PC-3 (cell line): ENCODE data around the gene LRP5. TPM values are rescaled to one million over a fixed set of nuclear protein-coding genes. Genes with fewer than 3 reads are reported as not detected.

Experiments used
- ATAC-seq: fragments of 200-7000 bp; cut with Tn5 transposase; 2 replicates; pipeline ENCODE4 v1.9.1; 2020; ENCODE audit warnings: mild to moderate bottlenecking, moderate library complexity
- BruUV-seq: library from RNA; stranded (reverse); fragments of 400-500 nt; replicated peaks from 2 replicates; lab custom pipeline; 2021; lab: Mats Ljungman, UMichigan
- CTCF ChIA-PET: fragments of 300-600 bp; sonication (Branson Sonifier 250); formaldehyde crosslinking; loops from one replicate; lab custom pipeline; 2022; ENCODE audit warnings: antibody characterized with exemption; lab: Charles Lee
- POLR2A ChIA-PET: fragments of 300-600 bp; sonication (Branson Sonifier 250); formaldehyde crosslinking; loops from one replicate; lab custom pipeline; 2022; ENCODE audit warnings: antibody characterized with exemption; ENCODE audit not compliant: unreplicated experiment; lab: Charles Lee
- DNase-seq: peaks from one replicate; pipeline ENCODE4 v3.0.0-alpha.2; 2015
- H2AFZ ChIP-seq: fragments of 300-600 bp; sonication (generic); 2 replicates; pipeline ENCODE4 v1.6.0; 2016; ENCODE audit warnings: antibody characterized with exemption, low read length
- H3F3A ChIP-seq: fragments of 300-600 bp; sonication (generic); one replicate; pipeline ENCODE4 v1.6.0; 2017; ENCODE audit warnings: antibody characterized with exemption, low read length, control low read depth, mild to moderate bottlenecking; ENCODE audit not compliant: unreplicated experiment
- H3K27ac ChIP-seq: fragments of 300-600 bp; sonication (generic); 2 replicates; pipeline ENCODE4 v1.5.1; 2016; ENCODE audit warnings: mild to moderate bottlenecking, low read length
- H3K27me3 ChIP-seq: fragments of 300-600 bp; sonication (generic); 2 replicates; pipeline ENCODE4 v1.6.1; 2016; ENCODE audit warnings: low read length, mixed read lengths
- H3K36me3 ChIP-seq: fragments of 300-600 bp; sonication (generic); 2 replicates; pipeline ENCODE4 v1.6.1; 2016; ENCODE audit warnings: low read depth, mixed run types, low read length, mixed read lengths
- H3K4me1 ChIP-seq: fragments of 300-600 bp; sonication (generic); 2 replicates; pipeline ENCODE4 v1.5.1; 2016; ENCODE audit warnings: low read length; ENCODE audit not compliant: insufficient read depth
- H3K4me2 ChIP-seq: fragments of 300-600 bp; sonication (generic); 2 replicates; pipeline ENCODE4 v1.6.0; 2016; ENCODE audit warnings: low read length
- H3K4me3 ChIP-seq: fragments of 300-600 bp; sonication (generic); 2 replicates; pipeline ENCODE4 v1.5.1; 2016; ENCODE audit warnings: mild to moderate bottlenecking, low read length, mixed read lengths
- H3K79me2 ChIP-seq: fragments of 300-600 bp; sonication (generic); 2 replicates; pipeline ENCODE4 v1.6.1; 2017; ENCODE audit warnings: low read length, mixed read lengths
- H3K9ac ChIP-seq: fragments of 300-600 bp; sonication (generic); 2 replicates; pipeline ENCODE4 v1.6.0; 2016; ENCODE audit warnings: mild to moderate bottlenecking, low read length
- H3K9me2 ChIP-seq: fragments of 300-600 bp; sonication (generic); replicated peaks from 2 replicates; pipeline ENCODE4 v1.6.1; 2016; ENCODE audit warnings: mixed run types, low read length, mixed read lengths
- H3K9me3 ChIP-seq: fragments of 300-600 bp; sonication (generic); 2 replicates; pipeline ENCODE4 v1.6.1; 2016; ENCODE audit warnings: low read length, mixed read lengths
- H4K20me1 ChIP-seq: fragments of 300-600 bp; sonication (generic); 2 replicates; pipeline ENCODE4 v1.6.1; 2016; ENCODE audit warnings: low read length, mixed read lengths
- EZH2 ChIP-seq: fragments of 300-600 bp; sonication (generic); IDR thresholded peaks from one replicate; pipeline ENCODE4 v1.6.1; 2017; ENCODE audit warnings: antibody characterized with exemption, mild to moderate bottlenecking, low read length; ENCODE audit not compliant: unreplicated experiment
- EZH2phosphoT487 ChIP-seq: fragments of 300-600 bp; sonication (generic); IDR thresholded peaks from 2 replicates; pipeline ENCODE4 v1.6.1; 2018; ENCODE audit warnings: mild to moderate bottlenecking, antibody characterized with exemption, low read length, borderline replicate concordance
- intact Hi-C: fragments of 100-400 bp; cut with micrococcal nuclease; formaldehyde crosslinking; loops from 2 replicates; pipeline ENCODE4 v1.9.0; 2023
- total RNA-seq: library from RNA; depleted of rRNA; stranded (reverse); fragments of >200 nt; gene quantifications from 2 replicates; pipeline ENCODE4 v1.2.3, GENCODE V29; 2014
- TF ChIP-seq, protein P1 (sequence below): fragments of 300-600 bp; sonication (generic); conservative IDR thresholded peaks from 2 replicates; pipeline ENCODE4 v1.5.1; 2017; ENCODE audit warnings: antibody characterized with exemption, low read depth, mild to moderate bottlenecking, low read length

LRP5 gene
- total RNA-seq, 1 experiment from 2014 or later: 64.3 TPM

DNA sequence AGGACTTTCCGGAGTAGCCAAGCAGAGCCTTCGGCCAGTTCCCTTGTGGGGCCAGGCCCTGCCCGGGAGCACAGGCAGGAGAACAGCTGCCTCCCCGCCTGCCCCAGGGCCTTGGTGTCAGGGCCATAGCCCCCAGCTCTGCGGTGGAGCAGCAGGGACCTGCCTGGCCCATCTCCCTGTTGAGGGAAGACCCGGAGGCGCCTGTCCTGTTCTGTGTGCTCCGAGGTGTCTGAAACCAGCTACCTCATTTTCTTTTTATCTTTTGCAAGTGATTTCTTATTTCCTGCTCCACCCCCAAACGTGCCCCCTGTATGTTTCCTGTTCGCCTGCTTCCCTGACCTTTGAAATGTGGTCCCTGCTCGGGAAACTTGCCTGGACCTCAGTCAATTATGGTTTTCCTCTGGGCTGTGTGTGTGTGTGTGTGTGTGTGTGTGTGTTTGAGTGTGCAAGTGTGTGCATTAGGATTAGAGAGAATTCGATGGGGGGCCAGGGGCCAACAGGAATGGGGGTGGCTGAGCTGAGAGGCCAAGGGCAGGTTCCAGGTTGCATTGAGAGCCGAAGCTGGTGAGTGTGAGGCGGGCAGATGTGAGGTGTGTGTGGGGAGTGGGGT, 19.1 kb downstream of the LRP5 start:
- no peak overlapping the region for H3K4me2 ChIP-seq
- CTCF ChIA-PET: no interaction called here

GRCh38 chr11:68332186-68332585, 19.8 kb downstream of the LRP5 start:
- H3K27ac ChIP-seq: no peak overlapping the region
- ATAC-seq (no peak), DNase-seq (no peak)
- H3K79me2 ChIP-seq: peaks cover 91% of the 10 kb centered on the region
- H3K4me3 ChIP-seq: no peak overlapping the region
- H3K27me3 ChIP-seq: no peaks in the 10 kb centered on the region
- no peaks in the 10 kb centered on the region for H3K36me3 ChIP-seq
- intact Hi-C loops: no loop called here
- no peaks in the 10 kb centered on the region for H3K4me1 ChIP-seq
- TF ChIP-seq EZH2phosphoT487: no peak
- no peak for TF ChIP-seq EZH2
- TF ChIP-seq, protein P1, sequence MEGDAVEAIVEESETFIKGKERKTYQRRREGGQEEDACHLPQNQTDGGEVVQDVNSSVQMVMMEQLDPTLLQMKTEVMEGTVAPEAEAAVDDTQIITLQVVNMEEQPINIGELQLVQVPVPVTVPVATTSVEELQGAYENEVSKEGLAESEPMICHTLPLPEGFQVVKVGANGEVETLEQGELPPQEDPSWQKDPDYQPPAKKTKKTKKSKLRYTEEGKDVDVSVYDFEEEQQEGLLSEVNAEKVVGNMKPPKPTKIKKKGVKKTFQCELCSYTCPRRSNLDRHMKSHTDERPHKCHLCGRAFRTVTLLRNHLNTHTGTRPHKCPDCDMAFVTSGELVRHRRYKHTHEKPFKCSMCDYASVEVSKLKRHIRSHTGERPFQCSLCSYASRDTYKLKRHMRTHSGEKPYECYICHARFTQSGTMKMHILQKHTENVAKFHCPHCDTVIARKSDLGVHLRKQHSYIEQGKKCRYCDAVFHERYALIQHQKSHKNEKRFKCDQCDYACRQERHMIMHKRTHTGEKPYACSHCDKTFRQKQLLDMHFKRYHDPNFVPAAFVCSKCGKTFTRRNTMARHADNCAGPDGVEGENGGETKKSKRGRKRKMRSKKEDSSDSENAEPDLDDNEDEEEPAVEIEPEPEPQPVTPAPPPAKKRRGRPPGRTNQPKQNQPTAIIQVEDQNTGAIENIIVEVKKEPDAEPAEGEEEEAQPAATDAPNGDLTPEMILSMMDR: no peak
- H3K9me3 ChIP-seq: no peaks in the 10 kb centered on the region
- peaks cover 11% of the 10 kb centered on the region; the same call in 1 of the 2 replicates for H4K20me1 ChIP-seq
- no peak overlapping the region for H3K9ac ChIP-seq
- H2AFZ ChIP-seq: no peak overlapping the region
- no peak overlapping the region for H3K4me2 ChIP-seq
- no TSS peak for BruUV-seq
- ChIA-PET POLR2A (no interaction called here), CTCF (interaction anchor here (0.5 kb wide), 1 partner anchor 121 kb away, joined by 3 read pairs; no protein-coding TSS in a partner anchor)
- no peaks in the 10 kb centered on the region for H3K9me2 ChIP-seq
- no peaks in the 10 kb centered on the region for H3F3A ChIP-seq

More for the DNA sequence above, 19.1 kb downstream of the LRP5 start:
- H3K4me3 ChIP-seq: no peak overlapping the region
- H3K27me3 ChIP-seq: no peaks in the 10 kb centered on the region
- no TSS peak for BruUV-seq
- POLR2A ChIA-PET: no interaction called here
- peaks cover 11% of the 10 kb centered on the region; the same call in 1 of the 2 replicates for H4K20me1 ChIP-seq
- TF ChIP-seq EZH2phosphoT487: no peak
- no peak for TF ChIP-seq EZH2
- TF ChIP-seq, protein P1: no peak
- H3K79me2 ChIP-seq: peaks cover 91% of the 10 kb centered on the region
- H3K4me1 ChIP-seq: no peaks in the 10 kb centered on the region
- H2AFZ ChIP-seq: no peak overlapping the region
- no peaks in the 10 kb centered on the region for H3K36me3 ChIP-seq
- ATAC-seq (no peak), DNase-seq (no peak)
- H3K27ac ChIP-seq: no peak overlapping the region
- H3F3A ChIP-seq: no peaks in the 10 kb centered on the region
- intact Hi-C loops: no loop called here
- H3K9me2 ChIP-seq: no peaks in the 10 kb centered on the region
- H3K9ac ChIP-seq: no peak overlapping the region
- H3K9me3 ChIP-seq: no peaks in the 10 kb centered on the region

- Histone ChIP-seq H3K4me3 (no peak overlapping the region), H3F3A (no peaks in the 10 kb centered on the region), H3K27me3 (no peaks in the 10 kb centered on the region), H3K36me3 (no peaks in the 10 kb centered on the region), H2AFZ (no peak overlapping the region), H3K9ac (no peak overlapping the region), H3K79me2 (peaks cover 91% of the 10 kb centered on the region), H4K20me1 (peaks cover 16% of the 10 kb centered on the region; the same call in 1 of the 2 replicates), H3K27ac (no peak overlapping the region), H3K9me2 (no peaks in the 10 kb centered on the region), H3K4me2 (no peak overlapping the region), H3K4me1 (no peaks in the 10 kb centered on the region), H3K9me3 (no peaks in the 10 kb centered on the region)
- BruUV-seq: no TSS peak
- CTCF ChIA-PET: no interaction called here
- ATAC-seq (no peak), DNase-seq (no peak)
- intact Hi-C loops: no loop called here
- POLR2A ChIA-PET: no interaction called here
- TF ChIP-seq EZH2phosphoT487 (no peak), EZH2 (no peak)
- TF ChIP-seq, protein P1: no peak
Observed at GRCh38 chr11:68333173-68333572, 20.8 kb downstream of the LRP5 start.
